GM12878 (cell line): ENCODE results near the gene CYP2C18. TPM values are rescaled to one million over a fixed set of nuclear protein-coding genes. Genes with fewer than 3 reads are reported as not detected.

ENCODE experiments used
- ATAC-seq: fragments of 200-7000 bp; cut with Tn5 transposase; 3 replicates; pipeline ENCODE4 v1.9.1; 2020; ENCODE audit warnings: mild to moderate bottlenecking, moderate library complexity
- BruUV-seq: library from RNA; stranded (reverse); fragments of 400-500 nt; replicated peaks from 2 replicates; lab custom pipeline; 2021; lab: Mats Ljungman, UMichigan
- CTCF ChIA-PET: fragments of 300-600 bp; sonication (Branson Sonifier 250); formaldehyde crosslinking; extraction: SDS; loops from one replicate; lab custom pipeline; 2021; ENCODE audit warnings: inconsistent platforms; lab: Yijun Ruan, JAX
- POLR2A ChIA-PET: fragments of 350-600 bp; formaldehyde crosslinking; extraction: SDS; loops from one replicate; lab custom pipeline; 2021; ENCODE audit warnings: inconsistent platforms; lab: Charles Lee
- RAD21 ChIA-PET: fragments of 300-600 bp; sonication (Branson Sonifier 250); formaldehyde crosslinking; loops from one replicate; lab custom pipeline; 2023; ENCODE audit warnings: antibody characterized with exemption; ENCODE audit not compliant: unreplicated experiment; lab: Charles Lee
- SMC1A ChIA-PET: fragments of 300-600 bp; sonication (Branson Sonifier 250); formaldehyde crosslinking; loops from one replicate; lab custom pipeline; 2023; ENCODE audit not compliant: unreplicated experiment, uncharacterized antibody; lab: Charles Lee
- DNase-seq: peaks from one replicate; pipeline ENCODE4 v3.0.0-alpha.2; 2011; ENCODE audit warnings: low read depth, low spot score
- FAIRE-seq: peaks from 3 replicates; lab custom pipeline; 2011; peaks lifted over from hg19 to GRCh38; lab: Jason Lieb, UNC
- H2AFZ ChIP-seq: 2 replicates; pipeline ENCODE4 v1.6.0; 2011; ENCODE audit warnings: low read depth, low read length, control low read depth; ENCODE audit not compliant: control insufficient read depth
- H3K27ac ChIP-seq: 2 replicates; pipeline ENCODE4 v1.5.1; 2011; ENCODE audit warnings: control low read depth; ENCODE audit not compliant: control insufficient read depth, insufficient read depth
- H3K27me3 ChIP-seq, 2 experiments: replicated peaks in 1 of 2; 2 replicates each; pipeline versions ENCODE4 v1.6.0 to v1.6.1; 2011; ENCODE audit warnings: low read length in 1 of 2; ENCODE audit not compliant: control insufficient read depth in 2 of 2, insufficient read depth in 2 of 2
- H3K36me3 ChIP-seq, 2 experiments: 2 replicates each; pipeline ENCODE4 v1.5.1; 2011; ENCODE audit warnings: low read length in 1 of 2; ENCODE audit not compliant: control insufficient read depth in 2 of 2, insufficient read depth in 2 of 2
- H3K4me1 ChIP-seq: 2 replicates; pipeline ENCODE4 v1.6.1; 2011; ENCODE audit warnings: mild to moderate bottlenecking, low read length, moderate library complexity, mixed read lengths; ENCODE audit not compliant: control insufficient read depth, insufficient read depth
- H3K4me2 ChIP-seq: 2 replicates; pipeline ENCODE4 v1.6.0; 2011; ENCODE audit warnings: control low read depth; ENCODE audit not compliant: control insufficient read depth, insufficient read depth
- H3K4me3 ChIP-seq: fragments of 200-600 bp; sonication (generic); 2 replicates; pipeline ENCODE4 v1.5.1; 2016
- H3K79me2 ChIP-seq: 2 replicates; pipeline ENCODE4 v1.6.0; 2011; ENCODE audit warnings: low read length; ENCODE audit not compliant: control insufficient read depth, insufficient read depth
- H3K9ac ChIP-seq: 2 replicates; pipeline ENCODE4 v1.8.0; 2011; ENCODE audit warnings: low read length, control low read depth, mixed read lengths; ENCODE audit not compliant: control insufficient read depth, insufficient read depth
- H3K9me3 ChIP-seq: replicated peaks from 3 replicates; pipeline ENCODE4 v1.5.1; 2011; ENCODE audit warnings: mild to moderate bottlenecking, low read length; ENCODE audit not compliant: control insufficient read depth, insufficient read depth
- H4K20me1 ChIP-seq: 2 replicates; pipeline ENCODE4 v1.6.0; 2011; ENCODE audit not compliant: control insufficient read depth, insufficient read depth
- GABPA ChIP-seq: IDR thresholded peaks from 2 replicates; pipeline ENCODE4 v1.6.1; 2014; ENCODE audit warnings: antibody characterized with exemption, low read depth, mild to moderate bottlenecking, inconsistent platforms
- MEF2B ChIP-seq: fragments of 450-650 bp; IDR thresholded peaks from 2 replicates; pipeline ENCODE4 v1.6.1; 2018; ENCODE audit warnings: mild to moderate bottlenecking, moderate library complexity; ENCODE audit not compliant: partially characterized antibody, poor library complexity, severe bottlenecking
- NBN ChIP-seq: fragments of 450-650 bp; IDR thresholded peaks from 2 replicates; pipeline ENCODE4 v1.6.1; 2016
- NFYA ChIP-seq: IDR thresholded peaks from 2 replicates; pipeline ENCODE4 v1.6.1; 2011; ENCODE audit warnings: low read depth, mild to moderate bottlenecking, low read length, improper control_type of control experiment, borderline replicate concordance
- NR2F1 ChIP-seq: fragments of 450-650 bp; conservative IDR thresholded peaks from 2 replicates; pipeline ENCODE4 v1.6.1; 2017; ENCODE audit warnings: mild to moderate bottlenecking
- PBX3 ChIP-seq: IDR thresholded peaks from 2 replicates; pipeline ENCODE4 v1.6.1; 2011; ENCODE audit warnings: mild to moderate bottlenecking, low read depth, low read length, moderate library complexity; ENCODE audit not compliant: insufficient replicate concordance
- POLR2AphosphoS2 ChIP-seq: IDR thresholded peaks from 2 replicates; pipeline ENCODE4 v1.6.1; 2011; ENCODE audit warnings: low read depth, mild to moderate bottlenecking, low read length, improper control_type of control experiment, moderate library complexity
- RAD21 ChIP-seq: IDR thresholded peaks from 2 replicates; pipeline ENCODE4 v1.6.1; 2011; ENCODE audit warnings: mild to moderate bottlenecking, low read depth, low read length, moderate library complexity; ENCODE audit not compliant: insufficient read depth
- RCOR1 ChIP-seq: conservative IDR thresholded peaks from 2 replicates; pipeline ENCODE4 v1.6.1; 2012; ENCODE audit warnings: low read depth, low read length, improper control_type of control experiment
- REST ChIP-seq: IDR thresholded peaks from 2 replicates; pipeline ENCODE4 v1.6.1; 2012; ENCODE audit warnings: mild to moderate bottlenecking, low read depth, low read length
- SMAD1 ChIP-seq: fragments of 450-650 bp; IDR thresholded peaks from 2 replicates; pipeline ENCODE4 v1.6.1; 2018; ENCODE audit warnings: mild to moderate bottlenecking, low read depth; ENCODE audit not compliant: partially characterized antibody
- SMC3 ChIP-seq: IDR thresholded peaks from 2 replicates; pipeline ENCODE4 v1.6.1; 2011; ENCODE audit warnings: low read length, improper control_type of control experiment, borderline replicate concordance
- ZBTB11 ChIP-seq: fragments of 450-650 bp; formaldehyde crosslinking; IDR thresholded peaks from 2 replicates; pipeline ENCODE4 v1.5.0; 2022; ENCODE audit warnings: mild to moderate bottlenecking, missing genetic modification characterization
- WGBS: methylation state at CpG from one replicate; pipeline ENCODE4 v1.1.6; 2016; ENCODE audit warnings: low lambda C conversion rate; ENCODE audit not compliant: insufficient replicate concordance, insufficient coverage; ENCODE audit errors: missing lambda C conversion rate; 5-methylcytosine and 5-hydroxymethylcytosine counted together
- in situ Hi-C: fragments of 300-500 bp; cut with MboI; formaldehyde crosslinking; loops from 9 replicates; pipeline ENCODE4 v1.14.3; 2018; ENCODE audit warnings: mixed read lengths
- intact Hi-C: fragments of 100-400 bp; cut with micrococcal nuclease; formaldehyde crosslinking; loops from one replicate; pipeline ENCODE4 v1.14.2; 2022; ENCODE audit not compliant: unreplicated experiment
- polyA plus RNA-seq, 11 experiments: library from polyadenylated mRNA; depleted of rRNA in 4 of 11; unstranded in 6 of 11; stranded (reverse) in 5 of 11; fragments of >200 nt; fragmentation: Nextera tagmentation in 4 of 11; fragmentation: Illumina TruSeq in 1 of 11; extraction: Ambion mirVana in 4 of 11; extraction: Trizol in 1 of 11; gene quantifications; 1 replicate in 1 of 11; 2 replicates in 10 of 11; pipeline versions ENCODE4 v1.2.1 to v1.2.3, GENCODE V29; 2011 to 2016; ENCODE audit warnings: inconsistent platforms in 2 of 11, missing spikeins in 2 of 11, low read depth in 1 of 11
- total RNA-seq, 4 experiments: library from RNA; depleted of rRNA in 3 of 4; stranded (reverse); fragments of >200 nt in 3 of 4; fragmentation: Illumina TruSeq in 1 of 4; extraction: Trizol in 1 of 4; gene quantifications; 2 replicates each; pipeline versions ENCODE4 v1.2.1 to v1.2.3, GENCODE V29; 2013 to 2021

Gene CYP2C18
- total and polyA plus RNA-seq, 10 of the 15 experiments (the other 5 are each of a cell fraction or from before 2014, with no cell fraction given): 0.05 to 0.12 (median 0.07) TPM; not detected in 5

- no TSS peak for BruUV-seq
- intact Hi-C loops (no loop called here), in situ Hi-C loops (no loop called here)
- DNase-seq (no peak), FAIRE-seq (no peak), ATAC-seq (no peak)
- ChIA-PET POLR2A (no interaction called here), SMC1A (interaction anchor here (0.6 kb wide), 1 partner anchor 145 kb away, joined by 3 read pairs; no protein-coding TSS in a partner anchor), CTCF (no interaction called here), RAD21 (no interaction called here)
- H4K20me1 ChIP-seq: no peaks in the 10 kb centered on the region
- H3K4me3 ChIP-seq: no peak overlapping the region
- no peaks in the 10 kb centered on the region for H3K79me2 ChIP-seq
- no peak overlapping the region for H3K27ac ChIP-seq
- no peaks in the 10 kb centered on the region; a peak in 1 of 4 replicates for H3K27me3 ChIP-seq
- WGBS: 11% methylated on average over 3 of the region's 3 CpGs
- no peaks in the 10 kb centered on the region for H3K9me3 ChIP-seq
- no peak overlapping the region for H3K9ac ChIP-seq
- no peak overlapping the region for H2AFZ ChIP-seq
- no peaks in the 10 kb centered on the region for H3K36me3 ChIP-seq
- no peaks in the 10 kb centered on the region for H3K4me1 ChIP-seq
- no peak overlapping the region for H3K4me2 ChIP-seq
- TF ChIP-seq REST (no peak), NFYA (no peak), NR2F1 (no peak), RAD21 (no peak), POLR2AphosphoS2 (no peak), NBN (no peak), MEF2B (no peak), PBX3 (no peak), SMAD1 (no peak), RCOR1 (no peak), SMC3 (no peak), GABPA (no peak), ZBTB11 (CRISPR knock-in tag) (no peak)
These were observed 51.7 kb downstream of the CYP2C18 start for GRCh38 chr10:94735197-94735596.
